ENCODE results near the gene CXXC1.
"Not testable (repeated sequence)": the region's sequence is repeated elsewhere in the genome, so short reads cannot be mapped to it uniquely, and the experiment has no call there.

Gene CXXC1

GRCh38 chr18:50297621-50298442 is 10.3 kb upstream of the CXXC1 start:
- peak; percentile 83 for DNase-seq

GRCh38 chr18:50293039-50293438 is 5.5 kb upstream of the CXXC1 start:
- DNase-seq: no peak

GRCh38 chr18:50289108-50289443 is 1.6 kb upstream of the CXXC1 start:
- DNase-seq: no peak

- not testable (repeated sequence) for DNase-seq
Observed at GRCh38 chr18:50288348-50289107, 1.0 kb upstream of the CXXC1 start.

- no peak for DNase-seq
Observed at GRCh38 chr18:50287028-50287440, 458 bp downstream of the CXXC1 start.

- DNase-seq: peak; percentile 42
Observed at GRCh38 chr18:50286391-50287027, 983 bp downstream of the CXXC1 start.

- DNase-seq: peak; percentile 29
Observed at GRCh38 chr18:50285631-50286321, 1.7 kb downstream of the CXXC1 start.

GRCh38 chr18:50285071-50285470 is 2.4 kb downstream of the CXXC1 start:
- peak; percentile 32 for DNase-seq

GRCh38 chr18:50284255-50284885 is 3.1 kb downstream of the CXXC1 start:
- DNase-seq: no peak

GRCh38 chr18:50283469-50284209 is 3.9 kb downstream of the CXXC1 start:
- DNase-seq: no peak

- DNase-seq: no peak
Observed at GRCh38 chr18:50282521-50283335, 4.8 kb downstream of the CXXC1 start.

- DNase-seq: no peak
Observed at GRCh38 chr18:50281972-50282520, 5.4 kb downstream of the CXXC1 start.

GRCh38 chr18:50281295-50281971 is 6.1 kb downstream of the CXXC1 start, which contains the start of gene MBD1:
Gene MBD1 (minus strand): TSS chr18:50281523. CDS start chr18:50279992, 1,531 bp downstream.
- peak; percentile 99 for DNase-seq

GRCh38 chr18:50280707-50281294 is 6.7 kb downstream of the CXXC1 start:
- DNase-seq: no peak

GRCh38 chr18:50279752-50280151 is 7.7 kb downstream of the CXXC1 start:
- DNase-seq: no peak

GRCh38 chr18:50277942-50278341 is 9.6 kb downstream of the CXXC1 start:
- DNase-seq: no peak

GRCh38 chr18:50276452-50276851 is 11.0 kb downstream of the CXXC1 start:
- no peak for DNase-seq

GRCh38 chr18:50275503-50276036 is 11.9 kb downstream of the CXXC1 start:
- DNase-seq: no peak

- DNase-seq: no peak
Observed at GRCh38 chr18:50274941-50275340, 12.6 kb downstream of the CXXC1 start.
